GM12878 (cell line): Measurements from ENCODE around the gene ANKRD53. TPM values are rescaled to one million over a fixed set of nuclear protein-coding genes. Genes with fewer than 3 reads are reported as not detected.

Experiments
- ATAC-seq: fragments of 200-7000 bp; cut with Tn5 transposase; 3 replicates; pipeline ENCODE4 v1.9.1; 2020; ENCODE audit warnings: mild to moderate bottlenecking, moderate library complexity
- BruUV-seq: library from RNA; stranded (reverse); fragments of 400-500 nt; replicated peaks from 2 replicates; lab custom pipeline; 2021; lab: Mats Ljungman, UMichigan
- CTCF ChIA-PET: fragments of 300-600 bp; sonication (Branson Sonifier 250); formaldehyde crosslinking; extraction: SDS; loops from one replicate; lab custom pipeline; 2021; ENCODE audit warnings: inconsistent platforms; lab: Yijun Ruan, JAX
- POLR2A ChIA-PET: fragments of 350-600 bp; formaldehyde crosslinking; extraction: SDS; loops from one replicate; lab custom pipeline; 2021; ENCODE audit warnings: inconsistent platforms; lab: Charles Lee
- RAD21 ChIA-PET: fragments of 300-600 bp; sonication (Branson Sonifier 250); formaldehyde crosslinking; loops from one replicate; lab custom pipeline; 2023; ENCODE audit warnings: antibody characterized with exemption; ENCODE audit not compliant: unreplicated experiment; lab: Charles Lee
- SMC1A ChIA-PET: fragments of 300-600 bp; sonication (Branson Sonifier 250); formaldehyde crosslinking; loops from one replicate; lab custom pipeline; 2023; ENCODE audit not compliant: unreplicated experiment, uncharacterized antibody; lab: Charles Lee
- DNase-seq: peaks from one replicate; pipeline ENCODE4 v3.0.0-alpha.2; 2011; ENCODE audit warnings: low read depth, low spot score
- FAIRE-seq: peaks from 3 replicates; lab custom pipeline; 2011; peaks lifted over from hg19 to GRCh38; lab: Jason Lieb, UNC
- H2AFZ ChIP-seq: 2 replicates; pipeline ENCODE4 v1.6.0; 2011; ENCODE audit warnings: low read depth, low read length, control low read depth; ENCODE audit not compliant: control insufficient read depth
- H3K27ac ChIP-seq: 2 replicates; pipeline ENCODE4 v1.5.1; 2011; ENCODE audit warnings: control low read depth; ENCODE audit not compliant: control insufficient read depth, insufficient read depth
- H3K27me3 ChIP-seq, 2 experiments: replicated peaks in 1 of 2; 2 replicates each; pipeline versions ENCODE4 v1.6.0 to v1.6.1; 2011; ENCODE audit warnings: low read length in 1 of 2; ENCODE audit not compliant: control insufficient read depth in 2 of 2, insufficient read depth in 2 of 2
- H3K36me3 ChIP-seq, 2 experiments: 2 replicates each; pipeline ENCODE4 v1.5.1; 2011; ENCODE audit warnings: low read length in 1 of 2; ENCODE audit not compliant: control insufficient read depth in 2 of 2, insufficient read depth in 2 of 2
- H3K4me1 ChIP-seq: 2 replicates; pipeline ENCODE4 v1.6.1; 2011; ENCODE audit warnings: mild to moderate bottlenecking, low read length, moderate library complexity, mixed read lengths; ENCODE audit not compliant: control insufficient read depth, insufficient read depth
- H3K4me2 ChIP-seq: 2 replicates; pipeline ENCODE4 v1.6.0; 2011; ENCODE audit warnings: control low read depth; ENCODE audit not compliant: control insufficient read depth, insufficient read depth
- H3K4me3 ChIP-seq: fragments of 200-600 bp; sonication (generic); 2 replicates; pipeline ENCODE4 v1.5.1; 2016
- H3K79me2 ChIP-seq: 2 replicates; pipeline ENCODE4 v1.6.0; 2011; ENCODE audit warnings: low read length; ENCODE audit not compliant: control insufficient read depth, insufficient read depth
- H3K9ac ChIP-seq: 2 replicates; pipeline ENCODE4 v1.8.0; 2011; ENCODE audit warnings: low read length, control low read depth, mixed read lengths; ENCODE audit not compliant: control insufficient read depth, insufficient read depth
- H3K9me3 ChIP-seq: replicated peaks from 3 replicates; pipeline ENCODE4 v1.5.1; 2011; ENCODE audit warnings: mild to moderate bottlenecking, low read length; ENCODE audit not compliant: control insufficient read depth, insufficient read depth
- H4K20me1 ChIP-seq: 2 replicates; pipeline ENCODE4 v1.6.0; 2011; ENCODE audit not compliant: control insufficient read depth, insufficient read depth
- ATF7 ChIP-seq: fragments of 450-650 bp; IDR thresholded peaks from 2 replicates; pipeline ENCODE4 v1.6.1; 2016; ENCODE audit warnings: low read depth, mild to moderate bottlenecking
- BCL11A ChIP-seq: IDR thresholded peaks from 2 replicates; pipeline ENCODE4 v1.6.1; 2011; ENCODE audit warnings: low read depth, low read length
- CBX3 ChIP-seq: fragments of 200-600 bp; sonication (generic); IDR thresholded peaks from 2 replicates; pipeline ENCODE4 v1.6.1; 2016; ENCODE audit warnings: low read depth, borderline replicate concordance
- CHD1 ChIP-seq: IDR thresholded peaks from 2 replicates; pipeline ENCODE4 v1.6.1; 2012; ENCODE audit warnings: low read depth, low read length, improper control_type of control experiment
- CTCF ChIP-seq, 3 experiments: IDR thresholded peaks in 2 of 3; conservative IDR thresholded peaks in 1 of 3; 2 replicates each; pipeline ENCODE4 v1.5.1; 2011; ENCODE audit warnings: low read depth in 3 of 3, low read length in 3 of 3, mild to moderate bottlenecking in 3 of 3, control low read depth in 2 of 3, moderate library complexity in 2 of 3, inconsistent platforms in 1 of 3, mixed read lengths in 1 of 3; ENCODE audit not compliant: control insufficient read depth in 2 of 3, insufficient read depth in 1 of 3; ENCODE audit errors: extremely low read depth in 1 of 3
- GATAD2B ChIP-seq: fragments of 450-650 bp; conservative IDR thresholded peaks from 2 replicates; pipeline ENCODE4 v1.6.1; 2017; ENCODE audit warnings: low read depth, mild to moderate bottlenecking, moderate library complexity
- MYB ChIP-seq: fragments of 150-350 bp; IDR thresholded peaks from 2 replicates; pipeline ENCODE4 v1.6.1; 2014; ENCODE audit warnings: mild to moderate bottlenecking, low read depth, low read length, borderline replicate concordance
- NBN ChIP-seq: fragments of 450-650 bp; IDR thresholded peaks from 2 replicates; pipeline ENCODE4 v1.6.1; 2016
- NFYB ChIP-seq: IDR thresholded peaks from 2 replicates; pipeline ENCODE4 v1.6.1; 2011; ENCODE audit warnings: low read depth, mild to moderate bottlenecking, low read length, improper control_type of control experiment, moderate library complexity; ENCODE audit not compliant: insufficient read depth
- PAX8 ChIP-seq: fragments of 450-650 bp; IDR thresholded peaks from 2 replicates; pipeline ENCODE4 v1.6.1; 2017; ENCODE audit warnings: mild to moderate bottlenecking, moderate library complexity
- POLR2AphosphoS5 ChIP-seq: IDR thresholded peaks from 2 replicates; pipeline ENCODE4 v1.6.1; 2011; ENCODE audit warnings: mild to moderate bottlenecking, low read length, inconsistent platforms
- RAD21 ChIP-seq: IDR thresholded peaks from 2 replicates; pipeline ENCODE4 v1.6.1; 2011; ENCODE audit warnings: mild to moderate bottlenecking, low read depth, low read length, moderate library complexity; ENCODE audit not compliant: insufficient read depth
- RCOR1 ChIP-seq: conservative IDR thresholded peaks from 2 replicates; pipeline ENCODE4 v1.6.1; 2012; ENCODE audit warnings: low read depth, low read length, improper control_type of control experiment
- SMC3 ChIP-seq: IDR thresholded peaks from 2 replicates; pipeline ENCODE4 v1.6.1; 2011; ENCODE audit warnings: low read length, improper control_type of control experiment, borderline replicate concordance
- SPI1 ChIP-seq: IDR thresholded peaks from 2 replicates; pipeline ENCODE4 v1.6.1; 2011; ENCODE audit warnings: low read depth, mild to moderate bottlenecking, low read length, moderate library complexity, borderline replicate concordance; ENCODE audit not compliant: insufficient read depth
- STAT1 ChIP-seq: fragments of 450-650 bp; conservative IDR thresholded peaks from 2 replicates; pipeline ENCODE4 v1.6.1; 2014; ENCODE audit warnings: antibody characterized with exemption, mild to moderate bottlenecking
- TBL1XR1 ChIP-seq: IDR thresholded peaks from 2 replicates; pipeline ENCODE4 v1.6.1; 2012; ENCODE audit warnings: low read depth, low read length, improper control_type of control experiment
- YY1 ChIP-seq: IDR thresholded peaks from 2 replicates; pipeline ENCODE4 v1.6.1; 2011; ENCODE audit warnings: low read depth, mild to moderate bottlenecking, low read length
- ZNF384 ChIP-seq: IDR thresholded peaks from 2 replicates; pipeline ENCODE4 v1.6.1; 2012; ENCODE audit warnings: low read depth, mild to moderate bottlenecking, low read length, improper control_type of control experiment, borderline replicate concordance
- WGBS: methylation state at CpG from one replicate; pipeline ENCODE4 v1.1.6; 2016; ENCODE audit warnings: low lambda C conversion rate; ENCODE audit not compliant: insufficient replicate concordance, insufficient coverage; ENCODE audit errors: missing lambda C conversion rate; 5-methylcytosine and 5-hydroxymethylcytosine counted together
- in situ Hi-C: fragments of 300-500 bp; cut with MboI; formaldehyde crosslinking; loops from 9 replicates; pipeline ENCODE4 v1.14.3; 2018; ENCODE audit warnings: mixed read lengths
- intact Hi-C: fragments of 100-400 bp; cut with micrococcal nuclease; formaldehyde crosslinking; loops from one replicate; pipeline ENCODE4 v1.14.2; 2022; ENCODE audit not compliant: unreplicated experiment
- polyA plus RNA-seq, 11 experiments: library from polyadenylated mRNA; depleted of rRNA in 4 of 11; unstranded in 6 of 11; stranded (reverse) in 5 of 11; fragments of >200 nt; fragmentation: Nextera tagmentation in 4 of 11; fragmentation: Illumina TruSeq in 1 of 11; extraction: Ambion mirVana in 4 of 11; extraction: Trizol in 1 of 11; gene quantifications; 1 replicate in 1 of 11; 2 replicates in 10 of 11; pipeline versions ENCODE4 v1.2.1 to v1.2.3, GENCODE V29; 2011 to 2016; ENCODE audit warnings: inconsistent platforms in 2 of 11, missing spikeins in 2 of 11, low read depth in 1 of 11
- total RNA-seq, 4 experiments: library from RNA; depleted of rRNA in 3 of 4; stranded (reverse); fragments of >200 nt in 3 of 4; fragmentation: Illumina TruSeq in 1 of 4; extraction: Trizol in 1 of 4; gene quantifications; 2 replicates each; pipeline versions ENCODE4 v1.2.1 to v1.2.3, GENCODE V29; 2013 to 2021
- TF ChIP-seq, protein P1 (sequence below): fragments of 450-650 bp; formaldehyde crosslinking; IDR thresholded peaks from 2 replicates; pipeline ENCODE4 v1.5.0; 2022; ENCODE audit warnings: mild to moderate bottlenecking, missing genetic modification characterization

ANKRD53 gene
- total and polyA plus RNA-seq, 10 of the 15 experiments (the other 5 are each of a cell fraction or from before 2014, with no cell fraction given), result 0.04 TPM; not detected in 8

DNA sequence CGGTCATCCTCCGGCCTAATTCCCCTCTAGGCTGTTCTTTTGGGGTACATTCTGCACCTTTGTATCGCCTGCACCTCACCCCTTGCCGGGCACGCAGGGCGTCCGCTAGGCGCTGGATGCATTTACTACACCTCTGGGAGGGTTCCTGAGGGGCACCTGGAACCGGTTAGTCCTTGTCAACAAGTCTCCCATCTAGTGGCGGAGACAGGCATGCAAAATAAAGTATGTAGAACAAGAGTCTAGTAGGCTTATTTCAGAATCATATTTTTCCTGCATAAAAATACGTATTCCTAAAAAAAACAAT lies 16.9 kb downstream of the ANKRD53 start:
- Histone ChIP-seq H3K9me3 (no peaks in the 10 kb centered on the region), H3K36me3 (peaks cover 2 to 4% of the 10 kb centered on the region in 2 experiments; a peak in 1 of 4 replicates), H3K4me3 (peak overlapping the region; percentile 84), H3K9ac (peak overlapping the region; percentile 27), H4K20me1 (no peaks in the 10 kb centered on the region), H3K27ac (0 out of 2 replicates have a peak overlapping the region, but pooled peaks have one; percentile 3), H3K79me2 (peaks cover 21% of the 10 kb centered on the region), H3K4me2 (peak overlapping the region; percentile 90), H3K4me1 (peaks cover 9% of the 10 kb centered on the region), H3K27me3 (no peaks in the 10 kb centered on the region), H2AFZ (peak overlapping the region; percentile 58)
- ATAC-seq, result peak; percentile 71
- peak; percentile 68 for FAIRE-seq
- in situ Hi-C loops (no loop called here), intact Hi-C loops (loop anchor here (5.0 kb wide), 1 partner anchor 72 kb away; the partner anchor contains the start of gene NAGK)
- ChIA-PET SMC1A (no interaction called here), POLR2A (no interaction called here), RAD21 (no interaction called here), CTCF (no interaction called here)
- no TSS peak for BruUV-seq
- no peak for TF ChIP-seq PAX8
- TF ChIP-seq SMC3, result peak; percentile 29; the same call in 1 of the 2 replicates
- TF ChIP-seq RAD21, result peak; percentile 26; the same call in 1 of the 2 replicates
- no peak for TF ChIP-seq RCOR1
- 0 out of 2 replicates have a peak, but pooled peaks have one; percentile 10 for TF ChIP-seq YY1
- TF ChIP-seq CHD1, result no peak
- no peak for TF ChIP-seq ATF7
- no peak for TF ChIP-seq MYB
- TF ChIP-seq, protein P1, sequence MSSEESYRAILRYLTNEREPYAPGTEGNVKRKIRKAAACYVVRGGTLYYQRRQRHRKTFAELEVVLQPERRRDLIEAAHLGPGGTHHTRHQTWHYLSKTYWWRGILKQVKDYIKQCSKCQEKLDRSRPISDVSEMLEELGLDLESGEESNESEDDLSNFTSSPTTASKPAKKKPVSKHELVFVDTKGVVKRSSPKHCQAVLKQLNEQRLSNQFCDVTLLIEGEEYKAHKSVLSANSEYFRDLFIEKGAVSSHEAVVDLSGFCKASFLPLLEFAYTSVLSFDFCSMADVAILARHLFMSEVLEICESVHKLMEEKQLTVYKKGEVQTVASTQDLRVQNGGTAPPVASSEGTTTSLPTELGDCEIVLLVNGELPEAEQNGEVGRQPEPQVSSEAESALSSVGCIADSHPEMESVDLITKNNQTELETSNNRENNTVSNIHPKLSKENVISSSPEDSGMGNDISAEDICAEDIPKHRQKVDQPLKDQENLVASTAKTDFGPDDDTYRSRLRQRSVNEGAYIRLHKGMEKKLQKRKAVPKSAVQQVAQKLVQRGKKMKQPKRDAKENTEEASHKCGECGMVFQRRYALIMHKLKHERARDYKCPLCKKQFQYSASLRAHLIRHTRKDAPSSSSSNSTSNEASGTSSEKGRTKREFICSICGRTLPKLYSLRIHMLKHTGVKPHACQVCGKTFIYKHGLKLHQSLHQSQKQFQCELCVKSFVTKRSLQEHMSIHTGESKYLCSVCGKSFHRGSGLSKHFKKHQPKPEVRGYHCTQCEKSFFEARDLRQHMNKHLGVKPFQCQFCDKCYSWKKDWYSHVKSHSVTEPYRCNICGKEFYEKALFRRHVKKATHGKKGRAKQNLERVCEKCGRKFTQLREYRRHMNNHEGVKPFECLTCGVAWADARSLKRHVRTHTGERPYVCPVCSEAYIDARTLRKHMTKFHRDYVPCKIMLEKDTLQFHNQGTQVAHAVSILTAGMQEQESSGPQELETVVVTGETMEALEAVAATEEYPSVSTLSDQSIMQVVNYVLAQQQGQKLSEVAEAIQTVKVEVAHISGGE (CRISPR knock-in tag), result no peak
- no peak for TF ChIP-seq ZNF384
- no peak for TF ChIP-seq SPI1
- 0 out of 2 replicates have a peak, but pooled peaks have one; percentile 2 for TF ChIP-seq NBN
- TF ChIP-seq STAT1, result no peak
- no peak for TF ChIP-seq TBL1XR1
- TF ChIP-seq CBX3, result no peak
- peak; percentile 48 to 61 (median 52); a peak in 5 of 6 replicates for TF ChIP-seq CTCF (IDR thresholded peaks at IDR 0.05 in 2 of 3, conservative IDR thresholded peaks at IDR 0.05 in 1 of 3; ENCODE audit: control insufficient read depth in 2 of 3, extremely low read depth in 1 of 3, insufficient read depth in 1 of 3, low read depth in 3 of 3, low read length in 3 of 3)
- TF ChIP-seq NFYB, result no peak
- TF ChIP-seq POLR2AphosphoS5, result no peak
- TF ChIP-seq GATAD2B, result no peak
- no peak for TF ChIP-seq BCL11A
- 0% methylated on average over 11 of the region's 11 CpGs for WGBS
- DNase-seq, result no peak
